Retinal pigment epithelial cell (primary cell): ENCODE data around the gene LOXL4.

Experiments used
- DNase-seq: peaks from one replicate; pipeline ENCODE4 v3.0.0-alpha.2; 2010; ENCODE audit warnings: low read depth
- H3K4me3 ChIP-seq: 2 replicates; pipeline ENCODE4 v1.5.1; 2011; ENCODE audit warnings: mild to moderate bottlenecking, low read length, control low read depth, moderate library complexity
- TF ChIP-seq, protein P1 (sequence below): conservative IDR thresholded peaks from 2 replicates; pipeline ENCODE4 v1.5.1; 2011; ENCODE audit warnings: low read depth, low read length, control low read depth, inconsistent platforms

The LOXL4 gene

DNA sequence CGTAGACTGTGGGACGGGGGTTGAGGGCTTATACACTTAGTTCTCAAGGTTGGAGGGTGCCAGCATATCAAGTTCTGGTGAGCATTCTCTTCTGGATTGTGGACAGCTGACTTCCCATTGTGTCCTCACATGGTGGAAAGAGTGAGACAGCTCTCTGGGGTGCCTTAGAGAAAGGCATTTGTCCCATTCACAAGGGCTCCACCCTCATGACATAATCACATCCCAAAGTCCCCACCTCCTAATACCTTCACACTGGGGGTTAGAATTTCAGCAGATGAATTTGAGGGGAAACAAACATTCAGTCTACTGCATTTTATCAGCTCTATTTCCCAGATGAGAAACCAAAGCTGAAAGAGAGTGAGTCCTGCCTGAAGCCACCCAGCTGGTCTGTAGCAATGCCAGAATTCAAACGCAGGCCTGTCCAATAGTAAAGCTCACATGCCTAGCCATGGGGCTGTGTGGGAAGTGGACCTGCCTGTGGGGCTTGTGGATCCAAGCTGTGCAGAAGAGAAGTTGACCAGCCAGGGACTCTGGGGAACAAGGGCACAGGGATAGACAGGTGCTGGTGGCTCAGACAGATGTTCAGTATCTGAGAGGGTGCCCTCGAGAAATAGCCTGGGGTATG, 34.9 kb upstream of the LOXL4 start:
- DNase-seq: no peak
- TF ChIP-seq, protein P1, sequence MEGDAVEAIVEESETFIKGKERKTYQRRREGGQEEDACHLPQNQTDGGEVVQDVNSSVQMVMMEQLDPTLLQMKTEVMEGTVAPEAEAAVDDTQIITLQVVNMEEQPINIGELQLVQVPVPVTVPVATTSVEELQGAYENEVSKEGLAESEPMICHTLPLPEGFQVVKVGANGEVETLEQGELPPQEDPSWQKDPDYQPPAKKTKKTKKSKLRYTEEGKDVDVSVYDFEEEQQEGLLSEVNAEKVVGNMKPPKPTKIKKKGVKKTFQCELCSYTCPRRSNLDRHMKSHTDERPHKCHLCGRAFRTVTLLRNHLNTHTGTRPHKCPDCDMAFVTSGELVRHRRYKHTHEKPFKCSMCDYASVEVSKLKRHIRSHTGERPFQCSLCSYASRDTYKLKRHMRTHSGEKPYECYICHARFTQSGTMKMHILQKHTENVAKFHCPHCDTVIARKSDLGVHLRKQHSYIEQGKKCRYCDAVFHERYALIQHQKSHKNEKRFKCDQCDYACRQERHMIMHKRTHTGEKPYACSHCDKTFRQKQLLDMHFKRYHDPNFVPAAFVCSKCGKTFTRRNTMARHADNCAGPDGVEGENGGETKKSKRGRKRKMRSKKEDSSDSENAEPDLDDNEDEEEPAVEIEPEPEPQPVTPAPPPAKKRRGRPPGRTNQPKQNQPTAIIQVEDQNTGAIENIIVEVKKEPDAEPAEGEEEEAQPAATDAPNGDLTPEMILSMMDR: no peak
- no peak overlapping the region for H3K4me3 ChIP-seq

DNA sequence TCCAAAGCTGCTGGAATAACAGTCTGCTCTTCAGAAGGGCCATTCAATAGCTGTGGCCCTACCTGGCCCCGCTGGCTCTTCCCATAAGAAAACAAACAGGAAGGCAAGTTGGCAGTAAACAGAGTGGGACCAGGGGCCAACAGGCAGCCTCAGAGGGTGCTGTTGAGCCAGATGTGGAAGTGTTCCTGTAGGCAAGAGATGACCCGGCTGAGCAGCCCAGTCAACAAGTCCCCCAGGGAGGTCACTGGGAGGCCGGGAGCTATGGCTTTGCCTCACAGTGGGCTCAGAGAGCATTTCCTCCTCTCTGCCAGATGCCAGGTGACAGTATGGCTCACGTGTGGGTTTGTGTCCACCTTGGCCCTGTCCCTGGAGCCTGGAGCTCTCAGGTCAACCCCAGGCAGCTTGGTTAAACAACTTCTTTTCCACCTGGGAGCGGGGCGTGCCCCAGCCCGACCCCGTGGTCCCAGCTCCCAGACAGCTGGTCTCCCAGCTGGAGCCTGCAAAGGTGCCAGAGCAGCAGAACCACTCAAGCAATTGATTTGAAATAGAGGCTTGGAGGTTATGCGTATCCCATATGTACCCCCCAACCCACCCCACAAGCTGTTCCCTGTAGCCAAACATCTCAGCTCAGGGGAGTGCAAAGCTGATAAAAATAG, 33.8 kb upstream of the LOXL4 start:
- no peak for DNase-seq
- H3K4me3 ChIP-seq: no peak overlapping the region
- TF ChIP-seq, protein P1: no peak

DNA sequence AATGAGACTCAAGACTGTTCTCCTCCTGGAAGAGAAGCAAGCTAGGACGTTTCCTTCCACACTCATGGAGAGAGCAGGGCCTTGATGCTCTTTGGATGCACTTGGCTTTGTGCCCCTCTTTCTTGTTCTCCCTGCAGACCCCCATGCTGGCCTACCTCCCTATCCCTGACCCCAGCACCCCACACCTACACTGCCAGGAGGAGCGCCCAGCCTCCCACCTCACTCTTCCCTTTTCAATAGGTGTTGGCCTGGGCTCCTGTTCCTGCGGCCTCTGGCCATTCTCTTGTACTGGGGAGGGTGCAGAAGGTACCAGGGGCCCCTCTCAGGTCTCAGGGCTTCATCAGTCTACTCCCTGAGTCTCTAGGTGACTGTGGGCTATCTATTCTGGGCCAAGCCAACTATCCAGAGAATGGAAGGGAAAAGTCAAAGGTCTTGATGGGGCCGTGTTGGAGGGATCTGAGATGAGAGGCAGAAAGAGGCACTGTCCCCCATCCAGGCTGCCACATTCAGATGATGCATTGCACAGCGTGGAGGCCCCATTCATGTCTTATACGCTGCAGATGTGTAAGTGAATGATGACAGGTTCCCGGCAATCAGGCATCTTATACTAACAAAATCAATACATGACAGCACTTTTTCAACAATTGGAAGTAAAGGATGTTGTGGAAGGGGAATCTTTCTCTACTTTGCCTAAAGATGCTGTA, 32.7 kb upstream of the LOXL4 start:
- no peak overlapping the region for H3K4me3 ChIP-seq
- TF ChIP-seq, protein P1: no peak

DNA sequence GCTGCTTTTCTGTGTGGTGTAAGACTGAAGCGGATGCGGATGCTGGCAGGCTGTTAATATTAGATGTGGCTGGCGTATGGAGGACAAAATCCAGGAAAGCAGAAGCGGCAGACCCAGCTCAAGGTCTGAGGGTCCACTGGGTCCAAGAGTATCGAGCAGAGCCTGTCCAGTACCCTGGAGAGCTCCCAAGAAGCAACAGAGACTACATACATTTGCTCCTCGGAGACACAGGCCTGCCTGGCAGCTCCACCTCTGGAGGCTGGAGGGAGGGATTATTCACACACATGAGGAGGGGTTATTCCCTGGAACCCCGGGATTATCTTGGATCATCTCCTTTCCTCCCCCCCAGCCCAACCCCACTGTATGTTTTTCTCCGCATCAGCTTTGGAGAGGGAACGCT, 31.3 kb upstream of the LOXL4 start:
- TF ChIP-seq, protein P1: no peak
- DNase-seq: no peak
- no peak overlapping the region for H3K4me3 ChIP-seq

More for the DNA sequence above, 32.7 kb upstream of the LOXL4 start:
- DNase-seq: no peak

DNA sequence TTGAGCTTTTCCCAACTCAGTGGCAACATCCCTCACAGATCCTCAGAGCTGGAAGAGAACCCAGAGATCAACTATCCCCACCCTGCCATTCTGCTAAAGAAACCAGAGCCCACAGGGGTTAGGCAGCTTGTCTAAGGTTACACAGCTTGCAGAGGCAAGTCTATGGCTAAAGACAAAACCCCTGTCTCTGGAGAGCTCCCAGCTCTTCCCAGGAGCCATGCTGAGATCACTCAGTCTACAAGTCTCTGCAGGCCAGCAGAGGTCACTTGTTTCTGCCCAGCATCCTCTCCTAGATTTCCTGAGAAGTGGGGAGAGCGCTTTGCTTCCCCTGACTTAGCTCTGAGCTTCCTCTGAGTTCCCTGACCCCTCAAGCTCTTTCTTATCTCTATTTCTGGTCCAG, 28.5 kb upstream of the LOXL4 start:
- no peak for DNase-seq

DNA sequence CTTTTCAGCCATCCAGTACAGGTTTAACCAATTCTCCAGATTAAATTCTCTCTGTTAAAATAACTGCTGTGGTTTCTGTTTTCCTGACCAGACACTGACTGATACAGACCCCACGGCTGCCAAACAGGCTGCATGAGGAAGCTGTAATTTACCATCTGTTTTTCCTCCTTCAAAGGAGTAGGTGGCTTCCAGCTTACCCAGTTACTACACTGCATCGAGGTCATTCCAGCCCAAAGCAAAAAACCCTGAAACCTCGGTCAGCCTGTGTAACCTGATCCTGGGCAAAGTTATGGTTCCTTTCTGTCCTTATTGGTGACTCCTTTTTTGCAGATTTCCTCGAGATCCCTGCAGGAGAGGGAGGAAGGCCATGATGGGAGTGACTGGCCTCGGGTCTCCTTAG, 27.9 kb upstream of the LOXL4 start:
- TF ChIP-seq, protein P1: no peak
- DNase-seq: no peak
- no peak overlapping the region for H3K4me3 ChIP-seq

More for the DNA sequence above, 28.5 kb upstream of the LOXL4 start:
- TF ChIP-seq, protein P1: no peak
- H3K4me3 ChIP-seq: no peak overlapping the region
